ENCODE measurements around the gene LYZL6.
"Not testable (repeated sequence)": the region's sequence is repeated elsewhere in the genome, so short reads cannot be mapped to it uniquely, and the experiment has no call there.

LYZL6 gene

DNA sequence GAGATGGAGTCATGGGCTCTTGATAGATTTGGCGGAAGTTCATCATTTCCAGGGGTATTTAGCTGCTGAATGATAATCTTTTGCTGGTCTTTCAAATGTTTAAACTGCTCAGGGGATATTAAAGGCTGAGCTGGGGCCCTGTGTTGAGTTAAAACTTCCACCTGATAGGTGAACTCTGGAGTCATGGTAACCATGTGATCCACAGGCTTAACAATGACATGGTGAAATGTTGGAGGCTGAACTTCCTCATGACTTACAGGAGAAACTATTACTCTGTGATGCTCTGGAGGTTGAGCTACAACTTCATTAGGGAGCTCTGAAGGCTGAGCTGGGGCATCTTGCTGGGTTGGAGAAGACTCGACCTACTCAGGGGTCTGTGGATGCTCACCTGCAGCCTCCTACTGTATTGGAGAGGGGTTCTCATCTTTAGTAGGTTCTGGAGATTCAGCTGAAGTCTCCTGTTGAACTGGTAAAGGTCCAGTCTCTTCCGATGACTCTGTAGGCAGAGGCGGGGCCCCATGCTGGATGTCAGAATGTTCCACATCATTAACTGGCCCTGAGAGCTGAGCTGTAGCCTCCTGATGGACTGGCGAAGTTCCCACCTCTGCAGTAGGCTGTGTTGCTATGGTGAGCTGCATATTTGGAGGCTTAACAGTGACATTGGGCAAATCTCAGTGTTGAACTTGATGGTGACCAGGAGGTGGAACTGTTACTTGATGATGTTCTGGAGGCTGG, 37.2 kb downstream of the LYZL6 start:
- Mint-ChIP-seq H3K36me3 (ENCODE audit: low read depth) (no peaks in the 10 kb centered on the region), H3K4me1 (ENCODE audit: low read depth) (peaks cover 29% of the 10 kb centered on the region), H3K9me3 (no peaks in the 10 kb centered on the region), H3K4me3 (no peak overlapping the region), H3K27me3 (no peaks in the 10 kb centered on the region), H3K27ac (no peak overlapping the region)

DNA sequence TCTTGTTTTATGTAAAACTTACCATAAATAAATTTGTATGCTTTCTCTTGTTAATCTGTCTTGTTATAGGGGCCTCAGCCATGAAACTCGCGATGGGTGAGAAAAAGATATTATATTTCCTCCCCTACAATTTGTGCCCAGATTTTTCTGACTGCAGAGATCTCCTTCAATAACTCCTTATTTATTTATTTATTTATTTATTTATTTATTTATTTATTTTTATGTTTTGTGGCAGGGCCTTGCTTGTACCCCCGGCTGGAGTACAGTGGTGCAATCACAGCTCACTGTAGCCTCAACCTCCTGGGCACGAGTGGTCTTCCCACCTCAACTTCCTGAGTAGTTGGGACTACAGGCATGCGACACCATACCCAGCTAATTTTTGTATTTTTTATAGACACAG, 40.1 kb downstream of the LYZL6 start:
- Mint-ChIP-seq H3K4me1 (ENCODE audit: low read depth) (peaks cover 46% of the 10 kb centered on the region), H3K27ac (no peak overlapping the region), H3K4me3 (no peak overlapping the region), H3K9me3 (no peaks in the 10 kb centered on the region), H3K27me3 (no peaks in the 10 kb centered on the region), H3K36me3 (ENCODE audit: low read depth) (no peaks in the 10 kb centered on the region)

- Mint-ChIP-seq H3K36me3 (ENCODE audit: low read depth) (no peaks in the 10 kb centered on the region), H3K27me3 (no peaks in the 10 kb centered on the region), H3K27ac (no peak overlapping the region), H3K9me3 (no peaks in the 10 kb centered on the region), H3K4me3 (peak overlapping the region; percentile 21), H3K4me1 (ENCODE audit: low read depth) (peaks cover 56% of the 10 kb centered on the region)
Measured at GRCh38 chr17:35901631-35902175, 41.8 kb downstream of the LYZL6 start.

GRCh38 chr17:35900708-35901480, 42.6 kb downstream of the LYZL6 start:
- Mint-ChIP-seq H3K27me3 (no peaks in the 10 kb centered on the region), H3K4me3 (peak overlapping the region; percentile 68), H3K4me1 (ENCODE audit: low read depth) (peaks cover 64% of the 10 kb centered on the region), H3K27ac (peak overlapping the region; percentile 70), H3K36me3 (ENCODE audit: low read depth) (no peaks in the 10 kb centered on the region), H3K9me3 (no peaks in the 10 kb centered on the region)

DNA sequence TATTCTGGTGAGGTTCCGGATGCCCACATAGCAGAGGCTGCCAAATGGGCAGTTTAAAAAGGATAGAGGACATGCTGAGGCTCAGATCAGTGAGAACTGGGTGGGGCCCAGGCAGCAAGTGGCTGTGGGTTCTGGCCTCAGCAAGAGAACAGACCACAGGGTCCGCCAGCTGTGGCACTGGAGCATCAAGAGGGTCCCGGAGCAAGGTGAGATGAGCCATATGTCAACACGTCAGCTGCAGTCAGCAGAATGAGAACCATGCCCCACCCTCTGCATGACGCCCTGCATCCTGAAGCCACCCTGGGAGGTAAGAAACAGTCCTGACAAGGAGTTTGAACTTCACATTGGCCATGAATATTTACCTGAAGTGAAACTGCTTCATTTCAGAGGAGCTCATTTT, 43.2 kb downstream of the LYZL6 start:
- H3K4me3 Mint-ChIP-seq = peak overlapping the region; percentile 68
- peaks cover 70% of the 10 kb centered on the region for H3K4me1 Mint-ChIP-seq (ENCODE audit: low read depth)
- no peaks in the 10 kb centered on the region for H3K36me3 Mint-ChIP-seq (ENCODE audit: low read depth)
- H3K27me3 Mint-ChIP-seq = no peaks in the 10 kb centered on the region
- H3K27ac Mint-ChIP-seq = peak overlapping the region; percentile 70
- H3K9me3 Mint-ChIP-seq = no peaks in the 10 kb centered on the region

- no peaks in the 10 kb centered on the region for H3K27me3 Mint-ChIP-seq
- H3K36me3 Mint-ChIP-seq (ENCODE audit: low read depth) = no peaks in the 10 kb centered on the region
- peak overlapping the region; percentile 93 for H3K27ac Mint-ChIP-seq
- no peaks in the 10 kb centered on the region for H3K9me3 Mint-ChIP-seq
- peaks cover 86% of the 10 kb centered on the region for H3K4me1 Mint-ChIP-seq (ENCODE audit: low read depth)
- H3K4me3 Mint-ChIP-seq = peak overlapping the region; percentile 68
Measured at GRCh38 chr17:35898283-35899070, 45.0 kb downstream of the LYZL6 start.

DNA sequence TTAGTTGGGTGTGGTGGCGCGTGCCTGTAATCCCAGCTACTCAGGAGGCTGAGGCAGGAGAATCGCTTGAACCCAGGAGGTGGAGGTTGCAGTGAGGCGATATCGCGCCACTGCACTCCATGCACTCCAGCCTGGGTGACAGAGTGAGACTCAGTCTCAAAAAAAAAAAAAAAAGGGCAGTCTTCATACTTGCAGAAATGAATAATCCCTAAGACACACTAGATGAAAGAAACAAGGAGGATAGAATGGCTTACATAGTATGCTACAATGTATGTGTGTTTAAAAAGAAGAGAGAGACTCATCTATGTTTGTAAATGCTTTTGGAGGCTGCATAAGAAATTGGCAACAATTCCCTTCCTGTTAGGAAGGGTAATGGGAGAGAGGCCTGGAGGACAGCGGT, 45.7 kb downstream of the LYZL6 start:
- H3K27me3 Mint-ChIP-seq; H3K9me3 Mint-ChIP-seq; H3K36me3 Mint-ChIP-seq (ENCODE audit: low read depth): not testable (repeated sequence)
- Mint-ChIP-seq H3K4me3 (peak overlapping the region; percentile 68), H3K27ac (peak overlapping the region; percentile 93), H3K4me1 (ENCODE audit: low read depth) (peaks cover 87% of the 10 kb centered on the region)

DNA sequence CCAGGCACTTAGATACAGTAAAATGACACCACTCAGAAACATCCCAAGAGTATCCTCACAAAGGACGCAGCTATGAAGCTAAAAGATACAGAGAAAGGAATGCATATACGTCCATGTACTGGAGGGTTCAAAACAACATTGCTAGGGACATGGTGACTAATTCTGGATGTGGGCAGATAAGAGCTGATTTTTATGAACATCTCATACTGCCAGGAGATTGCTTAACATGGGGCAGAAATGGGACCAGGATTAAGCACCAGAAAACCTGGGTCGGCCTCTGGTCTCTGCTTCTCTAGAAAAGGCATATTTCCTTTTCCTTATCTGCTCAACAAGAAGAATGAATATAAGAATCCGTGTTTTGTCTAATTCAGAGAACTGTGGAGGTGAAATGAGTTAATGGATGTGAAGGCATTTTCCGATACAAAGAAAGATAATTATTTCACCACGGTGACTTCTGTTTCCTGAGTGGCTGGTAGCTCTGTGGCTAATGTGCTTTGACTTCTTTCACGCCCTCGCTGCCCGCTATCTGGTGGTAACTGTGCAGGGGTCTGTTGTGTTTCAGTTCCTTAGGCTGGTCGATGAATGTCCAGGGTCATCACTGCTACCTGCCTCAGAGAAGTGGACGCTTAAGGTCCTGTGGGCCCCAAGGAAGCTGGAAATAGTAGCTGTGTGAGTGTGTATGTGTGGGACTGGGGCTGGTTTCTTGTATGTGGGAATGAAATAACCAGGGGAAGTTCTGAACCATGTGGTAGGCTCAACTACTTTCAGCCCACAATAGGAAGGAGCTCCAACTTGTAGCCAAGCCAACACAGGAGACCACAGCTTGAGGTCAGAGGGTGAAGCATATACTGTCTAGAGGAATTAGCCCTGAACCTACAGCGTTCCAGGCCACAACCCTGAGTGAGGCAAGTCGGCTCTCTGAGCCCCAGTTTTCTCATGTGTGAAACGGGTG, 47.6 kb downstream of the LYZL6 start:
- Mint-ChIP-seq H3K27me3 (no peaks in the 10 kb centered on the region), H3K4me3 (peak overlapping the region; percentile 72), H3K9me3 (no peaks in the 10 kb centered on the region), H3K27ac (peak overlapping the region; percentile 98), H3K36me3 (ENCODE audit: low read depth) (no peaks in the 10 kb centered on the region), H3K4me1 (ENCODE audit: low read depth) (peaks cover 94% of the 10 kb centered on the region)

GRCh38 chr17:35894206-35894605, 49.3 kb downstream of the LYZL6 start:
- Mint-ChIP-seq H3K4me3 (no peak overlapping the region), H3K27me3 (no peaks in the 10 kb centered on the region), H3K27ac (no peak overlapping the region), H3K4me1 (ENCODE audit: low read depth) (peaks cover 94% of the 10 kb centered on the region), H3K9me3 (no peaks in the 10 kb centered on the region), H3K36me3 (ENCODE audit: low read depth) (no peaks in the 10 kb centered on the region)

DNA sequence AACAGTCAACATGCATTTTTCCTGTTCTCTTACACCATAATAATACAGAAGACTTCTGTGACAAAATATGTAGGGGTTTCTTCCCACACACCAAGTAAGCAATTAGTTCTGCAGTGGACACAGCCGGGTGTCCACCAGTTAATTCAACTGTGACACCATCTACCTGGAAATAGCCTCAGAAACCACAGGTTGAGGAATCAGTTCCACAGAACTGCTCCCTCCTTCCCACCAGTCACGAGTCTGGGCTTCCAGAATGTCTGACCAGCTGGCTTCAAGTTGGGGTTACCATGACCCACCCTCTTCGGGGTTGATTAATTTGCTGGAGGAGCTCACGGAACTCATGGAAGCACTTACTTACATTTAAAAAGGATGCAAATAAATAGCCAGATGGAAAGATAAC, 49.8 kb downstream of the LYZL6 start:
- H3K27ac Mint-ChIP-seq = no peak overlapping the region
- H3K4me3 Mint-ChIP-seq = no peak overlapping the region
- H3K36me3 Mint-ChIP-seq (ENCODE audit: low read depth) = no peaks in the 10 kb centered on the region
- peaks cover 94% of the 10 kb centered on the region for H3K4me1 Mint-ChIP-seq (ENCODE audit: low read depth)
- H3K9me3 Mint-ChIP-seq = no peaks in the 10 kb centered on the region
- no peaks in the 10 kb centered on the region for H3K27me3 Mint-ChIP-seq

DNA sequence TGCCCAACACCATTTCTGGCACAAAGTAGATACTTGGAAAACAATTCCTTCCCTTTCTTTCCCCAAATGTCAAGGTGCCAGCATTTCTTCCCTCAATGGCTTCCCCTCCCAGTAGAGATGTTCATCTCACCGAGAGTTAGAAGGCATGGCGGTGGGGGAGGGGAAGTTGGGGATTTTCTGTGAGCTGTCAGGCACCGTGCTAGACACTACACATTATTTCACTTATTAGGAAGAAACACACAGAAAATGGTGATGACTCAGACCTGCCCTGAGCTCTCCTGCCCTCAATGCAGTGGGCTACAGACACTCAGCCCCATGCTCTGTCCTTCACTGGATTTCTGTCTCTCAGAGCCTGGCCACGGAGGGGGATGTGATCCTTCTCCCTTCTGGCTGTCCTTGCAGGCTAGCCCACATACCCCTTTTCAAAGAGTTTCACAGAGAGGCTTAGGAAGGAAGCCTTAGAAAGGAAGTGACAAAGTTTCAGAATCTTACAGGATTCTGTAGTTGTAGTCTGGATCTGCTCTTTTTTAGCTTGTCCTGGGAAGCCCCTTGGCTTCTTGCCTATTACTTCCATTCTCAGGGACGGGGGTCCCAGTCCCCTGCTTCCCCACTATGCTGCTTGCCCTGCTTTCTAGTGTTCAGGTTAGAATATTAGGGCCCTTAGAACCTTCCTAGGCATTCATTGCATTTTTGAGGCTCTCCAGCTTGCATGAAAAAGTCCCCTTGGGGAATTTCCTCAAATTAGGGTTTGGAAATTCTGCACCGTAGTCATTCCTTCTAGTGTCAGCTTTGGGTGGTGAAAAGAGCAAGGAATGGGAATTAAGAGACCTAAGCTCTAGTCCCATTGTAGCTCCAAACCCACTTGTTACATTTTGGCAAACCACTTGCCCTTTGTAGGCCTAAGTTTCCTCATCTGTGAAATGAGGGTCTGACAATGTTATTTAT, 51.1 kb downstream of the LYZL6 start:
- Mint-ChIP-seq H3K27ac (peak overlapping the region; percentile 64), H3K27me3 (no peaks in the 10 kb centered on the region), H3K4me3 (peak overlapping the region; percentile 52), H3K9me3 (no peaks in the 10 kb centered on the region), H3K36me3 (ENCODE audit: low read depth) (no peaks in the 10 kb centered on the region), H3K4me1 (ENCODE audit: low read depth) (peaks cover 87% of the 10 kb centered on the region)

DNA sequence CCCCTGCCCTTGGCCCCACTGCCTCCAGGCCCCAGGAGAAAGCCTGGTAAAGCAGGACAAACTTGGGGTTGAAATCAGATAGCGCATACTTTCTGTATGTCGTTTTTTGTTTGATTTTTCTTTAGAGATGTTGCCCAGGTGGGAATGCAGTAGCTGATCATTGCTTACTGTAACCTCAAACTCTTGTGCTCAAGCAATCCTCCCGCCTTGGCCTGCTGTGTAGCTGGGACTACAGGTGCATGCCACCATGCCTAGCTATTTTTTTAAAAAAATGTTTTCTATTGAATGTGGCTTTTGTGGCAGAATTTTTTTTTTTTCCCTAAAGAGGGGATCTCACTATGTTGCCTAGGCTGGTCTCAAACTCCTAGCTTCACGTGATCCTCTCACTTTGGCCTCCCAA, 52.2 kb downstream of the LYZL6 start:
- Mint-ChIP-seq H3K27ac (peak overlapping the region; percentile 81), H3K9me3 (no peaks in the 10 kb centered on the region), H3K4me3 (no peak overlapping the region), H3K27me3 (no peaks in the 10 kb centered on the region), H3K4me1 (ENCODE audit: low read depth) (peaks cover 80% of the 10 kb centered on the region), H3K36me3 (ENCODE audit: low read depth) (no peaks in the 10 kb centered on the region)

DNA sequence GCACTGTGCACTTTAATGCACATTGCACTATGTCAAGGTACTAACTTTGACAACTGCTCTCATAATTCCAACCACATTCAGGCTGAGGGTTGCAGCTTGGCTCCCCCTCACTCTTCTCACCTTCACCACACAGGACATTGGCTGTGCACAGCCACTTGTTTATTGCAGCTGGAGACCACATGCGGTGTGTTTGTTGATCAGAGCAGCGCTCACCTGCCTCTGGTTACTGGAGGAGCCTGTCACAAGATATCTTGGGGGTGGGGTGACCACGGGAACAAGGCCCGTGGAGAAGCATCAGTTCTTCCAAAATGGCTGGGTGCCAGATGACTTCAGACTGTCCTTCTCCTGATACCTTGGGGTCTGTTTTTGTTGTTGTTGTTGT, 52.7 kb downstream of the LYZL6 start:
- H3K4me1 Mint-ChIP-seq (ENCODE audit: low read depth) = peaks cover 75% of the 10 kb centered on the region
- no peaks in the 10 kb centered on the region for H3K9me3 Mint-ChIP-seq
- H3K4me3 Mint-ChIP-seq = peak overlapping the region; percentile 28
- H3K36me3 Mint-ChIP-seq (ENCODE audit: low read depth) = no peaks in the 10 kb centered on the region
- no peaks in the 10 kb centered on the region for H3K27me3 Mint-ChIP-seq
- peak overlapping the region; percentile 81 for H3K27ac Mint-ChIP-seq
